Cardiac septum (tissue), 1 donor: ENCODE data around the gene PADI1. TPM values are rescaled to one million over a fixed set of nuclear protein-coding genes. Genes with fewer than 3 reads are reported as not detected.

Experiments used
- DNase-seq: peaks from one replicate; pipeline ENCODE4 v3.0.0-alpha.2; 2020; ENCODE audit warnings: low spot score
- intact Hi-C: fragments of 100-400 bp; cut with DNase I; formaldehyde crosslinking; loops from one replicate; pipeline ENCODE4 v1.14.0; 2022
- long read RNA-seq: library from polyadenylated mRNA; unstranded; transcript quantifications from one replicate; pipeline ENCODE4 v2.0.0, GENCODE V29; 2021
- total RNA-seq: library from RNA; stranded (reverse); fragmentation: NEBNext Ultra II Directional; extraction: Animal tissue kit (Norgen Biotek cat#: 25700); gene quantifications from one replicate; pipeline ENCODE4 v1.2.1, GENCODE V29; 2021
- donor health status: DM: no; HTN: no; CAD: no.

The PADI1 gene, protein sequence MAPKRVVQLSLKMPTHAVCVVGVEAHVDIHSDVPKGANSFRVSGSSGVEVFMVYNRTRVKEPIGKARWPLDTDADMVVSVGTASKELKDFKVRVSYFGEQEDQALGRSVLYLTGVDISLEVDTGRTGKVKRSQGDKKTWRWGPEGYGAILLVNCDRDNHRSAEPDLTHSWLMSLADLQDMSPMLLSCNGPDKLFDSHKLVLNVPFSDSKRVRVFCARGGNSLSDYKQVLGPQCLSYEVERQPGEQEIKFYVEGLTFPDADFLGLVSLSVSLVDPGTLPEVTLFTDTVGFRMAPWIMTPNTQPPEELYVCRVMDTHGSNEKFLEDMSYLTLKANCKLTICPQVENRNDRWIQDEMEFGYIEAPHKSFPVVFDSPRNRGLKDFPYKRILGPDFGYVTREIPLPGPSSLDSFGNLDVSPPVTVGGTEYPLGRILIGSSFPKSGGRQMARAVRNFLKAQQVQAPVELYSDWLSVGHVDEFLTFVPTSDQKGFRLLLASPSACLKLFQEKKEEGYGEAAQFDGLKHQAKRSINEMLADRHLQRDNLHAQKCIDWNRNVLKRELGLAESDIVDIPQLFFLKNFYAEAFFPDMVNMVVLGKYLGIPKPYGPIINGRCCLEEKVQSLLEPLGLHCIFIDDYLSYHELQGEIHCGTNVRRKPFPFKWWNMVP
- total RNA-seq, result not detected
- long read RNA-seq, result 0 reads

DNA sequence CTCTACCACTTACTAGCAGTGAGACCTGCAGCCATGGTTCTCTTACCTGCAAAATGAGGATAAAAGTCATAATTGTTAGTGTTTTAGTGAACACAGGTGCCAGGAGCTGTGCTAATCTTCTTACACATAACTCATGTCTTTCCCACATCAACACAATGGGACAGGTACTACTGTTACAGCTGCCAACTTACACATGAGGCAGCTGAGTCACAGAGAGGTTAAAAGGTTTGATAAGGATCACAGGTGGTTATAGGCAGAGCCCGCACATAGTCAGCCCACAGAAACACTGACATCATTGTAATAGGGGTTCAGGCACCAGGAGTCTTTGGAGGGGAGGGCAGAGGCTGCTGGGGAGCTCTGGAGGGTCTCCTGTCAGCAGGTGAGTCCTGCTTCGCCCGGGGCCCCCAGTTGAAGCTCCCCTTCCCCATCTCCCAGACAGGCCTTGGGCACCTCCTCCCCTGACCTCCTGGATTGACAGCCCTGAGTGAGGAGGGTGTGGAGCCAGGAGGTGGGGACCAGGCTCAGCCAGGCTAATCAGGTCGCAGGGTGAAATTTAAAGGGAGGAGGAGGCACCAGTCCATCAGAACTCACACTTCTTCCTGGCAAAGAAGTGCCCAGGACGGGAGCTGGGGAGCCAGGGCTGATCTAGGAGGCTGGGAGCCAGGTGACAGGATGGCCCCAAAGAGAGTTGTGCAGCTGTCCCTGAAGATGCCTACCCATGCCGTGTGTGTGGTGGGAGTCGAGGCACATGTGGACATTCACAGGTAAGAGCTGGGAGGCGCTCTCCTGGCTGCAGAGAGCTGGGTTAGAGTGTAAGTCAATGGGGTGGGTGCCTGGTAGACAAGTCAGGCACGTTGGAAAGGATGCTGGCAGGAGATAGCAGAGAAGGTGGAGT lies at the start of gene PADI1:
Gene PADI1, plus strand, starts transcription at position 583 of the 895 bp plus-strand sequence. Its CDS starts 90 bp downstream, at position 673.
- intact Hi-C loops, result no loop called here
- no peak for DNase-seq

DNA sequence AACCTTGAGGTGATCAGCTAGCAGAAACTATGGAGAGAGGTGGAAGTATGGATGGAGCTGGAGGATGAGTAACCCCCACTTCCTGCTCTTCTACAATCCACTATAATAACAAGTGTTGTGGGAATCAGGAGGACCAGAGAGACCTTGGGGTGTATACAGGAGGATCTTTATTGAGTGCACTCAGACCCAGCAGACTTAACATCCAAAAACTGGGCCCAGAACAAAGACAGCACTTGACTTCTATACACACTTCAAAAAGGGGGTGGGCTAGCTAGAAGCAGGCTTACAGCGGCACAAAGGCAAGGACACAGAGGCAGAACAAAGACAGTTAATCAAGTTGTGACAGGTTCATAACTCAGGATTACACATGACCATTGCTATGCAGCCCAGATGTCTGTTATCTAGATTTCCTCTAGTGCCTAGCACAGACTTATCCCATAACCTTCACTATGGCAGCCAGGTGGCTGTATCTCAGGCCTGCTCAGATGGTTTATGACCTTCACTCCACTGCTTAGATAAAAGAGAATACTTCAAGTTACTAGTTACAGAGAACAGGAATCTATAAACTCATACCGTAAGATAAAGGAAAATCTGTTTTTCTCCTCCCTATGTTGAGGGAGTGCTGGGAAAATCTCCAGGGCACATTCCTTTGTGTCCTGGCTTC lies 49.5 kb upstream of the PADI1 start:
- no peak for DNase-seq
- intact Hi-C loops, result no loop called here

DNA sequence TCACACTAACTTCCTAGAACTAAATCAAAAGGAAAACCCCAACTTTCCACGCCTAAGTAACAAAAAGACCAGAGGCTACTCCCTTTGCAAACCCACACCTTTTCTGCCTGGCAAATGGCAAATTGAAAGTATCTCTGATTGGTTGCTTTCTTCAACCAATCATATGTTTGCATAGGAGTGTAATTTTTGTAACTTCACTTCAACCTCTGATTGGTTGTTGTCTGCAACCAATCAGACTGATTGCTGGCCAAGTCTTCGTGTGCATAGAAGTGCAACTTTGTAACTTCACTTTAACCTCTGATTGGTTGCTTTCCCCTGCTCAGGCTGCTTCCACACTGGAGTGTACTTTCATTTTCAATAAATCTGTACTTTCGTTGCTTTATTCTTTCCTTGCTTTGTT lies 48.8 kb upstream of the PADI1 start:
- intact Hi-C loops, result no loop called here
- DNase-seq, result no peak

DNA sequence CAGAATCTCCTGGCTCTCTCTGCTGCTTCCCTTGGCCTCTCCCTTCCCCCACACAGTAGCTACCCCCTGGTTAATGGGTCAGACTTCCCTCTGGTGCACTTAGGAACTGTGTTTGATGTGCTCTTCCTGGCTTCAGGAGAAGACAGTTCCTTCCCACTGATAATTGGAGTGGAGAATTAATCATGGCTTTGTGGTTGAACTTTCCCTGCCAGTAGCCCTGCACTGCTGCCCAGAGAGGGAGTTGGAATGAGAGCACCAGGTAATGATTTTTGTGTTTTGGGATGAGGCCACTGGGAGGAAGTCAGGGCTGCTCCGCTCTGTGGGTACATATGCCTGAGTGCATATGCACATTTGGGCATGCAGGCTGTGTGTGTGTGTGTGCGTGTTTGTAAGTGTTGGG lies 46.0 kb upstream of the PADI1 start:
- no peak for DNase-seq
- intact Hi-C loops, result no loop called here

DNA sequence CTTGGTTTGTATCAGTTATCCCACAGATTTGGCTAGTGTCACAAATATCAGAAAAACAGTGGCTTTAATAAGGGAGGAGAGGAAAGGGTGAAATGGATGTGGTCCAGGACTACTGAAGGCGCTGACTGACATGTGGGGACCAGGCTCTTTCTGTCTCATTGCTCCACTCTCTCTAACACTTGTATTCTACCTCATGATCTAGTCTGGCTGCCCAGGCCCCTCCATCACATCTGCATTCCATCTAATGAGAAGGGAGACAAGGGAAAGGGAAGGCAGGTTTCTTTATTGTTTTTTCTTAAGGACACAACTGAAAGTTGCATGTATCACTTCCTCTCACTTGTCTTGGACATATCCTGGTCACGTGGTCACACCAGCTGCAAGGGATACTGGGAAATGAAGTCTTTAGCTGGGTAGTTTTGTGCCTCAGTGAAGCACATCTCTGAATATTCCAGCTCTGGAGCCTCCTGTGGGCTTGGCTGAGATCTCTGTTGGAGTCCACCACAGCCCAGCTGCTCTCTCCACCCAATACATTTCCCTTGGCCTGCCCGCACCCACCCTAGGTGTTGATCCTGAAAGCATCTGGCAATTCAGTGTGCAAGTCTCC lies 43.7 kb upstream of the PADI1 start:
- intact Hi-C loops, result no loop called here
- no peak for DNase-seq

DNA sequence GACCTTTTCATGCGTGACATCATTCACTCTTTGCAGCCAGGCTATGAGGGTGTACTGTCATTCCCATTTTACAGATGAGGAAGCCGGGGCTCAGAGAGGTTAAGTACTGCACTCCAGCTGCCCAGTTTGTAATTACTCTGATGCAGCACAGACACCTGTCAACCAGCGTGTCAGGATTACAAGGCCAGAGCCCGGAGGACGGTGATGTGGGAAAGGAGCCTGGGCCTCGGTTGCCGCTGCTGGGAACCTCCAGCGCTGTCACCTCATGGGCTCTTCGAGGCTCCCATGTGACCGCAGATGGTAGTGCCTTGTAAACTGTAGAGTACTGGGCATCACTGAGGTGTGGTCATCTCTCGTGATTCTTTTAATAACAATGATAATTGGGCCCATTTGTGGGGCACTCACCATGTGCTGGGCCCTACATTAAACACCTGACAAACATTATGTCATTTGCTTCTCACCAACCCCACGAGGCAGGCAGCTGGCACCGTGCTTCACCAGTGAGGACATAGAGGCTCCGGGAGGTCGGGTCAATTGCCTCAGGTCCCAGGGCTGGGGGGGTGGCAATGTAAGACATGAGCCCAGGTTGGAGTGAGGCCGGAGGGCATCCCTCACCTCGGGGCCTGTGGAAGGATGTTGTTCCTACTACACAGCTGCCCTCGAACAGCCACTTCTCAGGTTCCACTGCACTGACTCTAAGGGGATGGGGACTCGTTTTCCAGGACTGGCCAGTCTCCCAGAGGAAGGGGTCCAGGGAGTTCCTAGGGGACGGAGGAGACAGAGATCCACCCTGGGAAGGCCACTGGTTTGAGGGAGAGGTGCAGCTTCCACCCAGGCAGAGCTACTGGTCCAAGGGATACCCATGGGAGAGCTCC lies 42.8 kb upstream of the PADI1 start:
- no peak for DNase-seq
- intact Hi-C loops, result no loop called here

DNA sequence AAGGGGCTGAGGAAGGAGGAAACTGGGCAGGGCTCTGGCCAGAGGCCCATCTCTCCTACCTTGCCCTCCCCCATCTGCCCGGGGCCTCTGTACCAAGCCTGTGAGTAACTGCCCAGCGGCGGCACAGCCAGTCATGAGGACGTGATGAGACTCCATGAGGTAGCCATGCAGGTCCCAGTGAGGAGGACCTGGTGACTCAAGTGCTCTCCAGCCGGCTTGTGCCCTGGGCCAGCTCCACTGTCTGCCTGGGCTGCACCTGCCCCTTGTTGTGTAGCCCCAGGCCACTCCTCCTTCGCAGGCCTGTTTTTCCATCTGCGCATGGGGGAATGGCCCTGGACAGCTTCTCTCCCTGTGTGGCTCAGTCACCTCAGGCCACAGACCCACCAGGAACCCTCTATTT lies 42.0 kb upstream of the PADI1 start:
- intact Hi-C loops, result no loop called here
- no peak for DNase-seq

DNA sequence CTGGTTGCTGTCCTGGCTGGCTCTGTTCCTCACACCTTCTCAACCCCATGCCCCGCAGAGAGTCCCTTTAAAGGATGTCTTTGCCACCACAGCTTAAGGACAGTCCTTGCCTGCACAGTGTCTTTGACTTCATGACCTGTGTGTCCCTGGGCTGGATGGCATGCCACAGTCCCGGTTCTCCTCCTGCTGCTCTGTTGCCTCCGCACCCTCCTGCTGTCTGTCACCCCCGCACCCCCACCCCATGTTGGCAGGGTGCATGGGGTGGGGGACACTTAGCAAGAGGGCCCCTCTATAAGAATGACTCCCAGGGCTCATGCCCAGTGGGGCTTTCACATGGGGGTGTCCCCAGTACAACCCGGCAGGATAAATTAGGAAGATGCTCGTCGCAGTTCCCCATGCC lies 41.6 kb upstream of the PADI1 start:
- intact Hi-C loops, result no loop called here
- no peak for DNase-seq

DNA sequence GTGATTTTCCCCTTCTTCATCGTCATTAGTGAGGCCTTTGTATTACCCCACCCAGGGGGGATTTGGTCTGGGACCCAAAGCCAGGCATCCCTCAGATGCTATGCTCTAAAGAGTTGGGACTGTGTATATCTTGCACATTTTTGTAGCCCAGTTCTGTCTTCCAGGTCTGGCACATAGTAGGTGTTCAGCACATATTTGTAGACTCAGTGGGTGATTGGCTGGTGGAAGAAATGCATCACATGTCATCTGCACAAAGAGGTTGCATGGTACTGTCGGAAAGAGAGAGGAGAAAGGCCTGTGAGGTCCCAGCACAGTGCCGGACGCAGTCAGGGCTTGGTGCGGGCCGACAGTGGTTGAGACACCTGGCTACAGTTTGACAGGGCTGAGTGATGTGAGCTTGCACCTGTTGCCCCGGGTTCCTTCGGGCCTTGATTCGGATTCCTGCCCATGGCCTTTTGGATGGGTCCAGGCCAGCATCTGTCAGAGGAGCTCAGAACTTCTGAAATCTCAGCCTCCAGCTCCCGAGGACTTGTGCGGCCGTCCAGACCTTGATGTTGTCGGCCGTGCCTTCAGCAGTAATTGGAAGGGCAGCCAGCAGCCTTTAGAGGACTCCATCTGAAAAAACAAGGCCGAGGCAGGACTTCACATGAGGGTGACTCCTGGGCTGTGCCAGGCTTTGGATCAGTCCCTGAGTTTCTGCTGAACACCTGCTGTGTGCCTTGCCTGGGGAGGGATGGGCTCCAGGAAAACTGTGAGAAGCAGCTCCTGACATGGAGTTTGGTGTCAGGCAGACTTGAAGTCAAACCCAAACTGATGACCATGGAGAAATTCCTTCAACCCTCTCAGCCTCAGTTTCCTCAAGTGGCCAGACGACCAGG lies 40.9 kb upstream of the PADI1 start:
- intact Hi-C loops, result no loop called here

DNA sequence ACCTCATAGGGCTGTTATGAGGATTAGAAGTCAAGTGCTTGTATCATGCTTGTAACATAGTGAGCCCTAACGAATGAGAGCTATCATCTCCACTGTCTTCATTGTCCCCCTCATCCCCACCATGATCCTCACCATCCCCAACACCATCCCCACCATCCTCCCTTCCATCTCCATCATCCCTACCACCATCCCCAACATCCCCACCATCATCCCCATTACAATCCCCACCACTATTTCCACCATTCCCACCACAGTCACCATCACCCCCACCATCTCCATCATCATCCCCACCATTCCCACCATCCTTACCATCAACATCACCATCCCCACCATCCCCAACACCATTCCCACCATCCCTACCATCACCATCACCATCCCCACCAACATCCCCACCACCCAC lies 39.1 kb upstream of the PADI1 start:
- intact Hi-C loops, result no loop called here
- no peak for DNase-seq

More for the DNA sequence above, 40.9 kb upstream of the PADI1 start:
- DNase-seq, result no peak

DNA sequence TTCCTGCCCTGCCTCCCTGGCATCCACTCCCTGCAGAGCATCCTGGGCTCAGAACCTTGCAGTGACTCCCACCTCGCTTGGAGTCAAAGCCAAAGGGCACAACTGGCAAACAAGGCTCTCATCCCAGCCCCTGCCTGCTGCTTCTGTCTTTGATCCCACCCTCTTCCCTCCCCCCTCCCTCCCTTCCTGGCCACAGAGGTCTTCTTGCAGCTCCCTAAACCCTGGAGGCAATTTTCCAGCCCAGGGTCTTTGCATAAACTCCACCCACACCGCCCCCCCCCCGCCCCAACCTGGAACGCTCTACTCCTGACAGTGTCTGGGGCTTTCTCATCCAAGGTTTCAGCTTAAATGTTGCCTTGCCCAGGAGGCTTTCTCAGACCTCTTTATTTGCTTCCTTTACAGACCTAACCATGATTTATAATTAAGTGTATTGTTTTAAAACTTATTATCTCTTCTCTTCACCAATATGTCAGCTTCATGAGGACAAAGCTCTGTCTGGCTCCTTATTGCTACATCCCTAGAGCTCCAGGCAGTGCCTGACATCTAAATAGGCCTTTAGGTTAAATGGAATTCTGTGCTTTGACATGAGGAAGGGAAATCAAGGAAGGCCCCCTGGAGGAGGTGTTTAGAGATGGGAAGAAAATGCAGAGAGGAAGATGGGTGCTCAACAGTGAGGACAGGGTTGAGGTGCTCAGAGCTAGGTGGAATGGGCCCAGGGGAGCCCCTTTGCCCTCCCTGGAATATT lies 37.7 kb upstream of the PADI1 start:
- intact Hi-C loops, result no loop called here
- DNase-seq, result no peak

DNA sequence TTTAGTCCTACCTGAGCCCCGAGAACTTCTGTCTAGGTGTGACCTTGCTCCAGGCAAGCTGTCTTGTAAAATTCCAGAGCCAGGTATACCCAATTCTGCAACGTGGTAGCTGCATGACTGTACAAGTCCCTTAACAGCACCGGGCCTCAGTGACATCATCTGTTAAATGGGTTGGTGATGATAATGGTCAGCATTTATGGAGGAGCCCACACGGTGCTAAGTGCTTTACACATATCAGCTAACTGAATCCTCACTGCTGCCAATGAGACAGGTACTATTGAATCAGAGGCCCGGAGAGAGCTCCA lies 37.2 kb upstream of the PADI1 start:
- intact Hi-C loops, result no loop called here
- no peak for DNase-seq

DNA sequence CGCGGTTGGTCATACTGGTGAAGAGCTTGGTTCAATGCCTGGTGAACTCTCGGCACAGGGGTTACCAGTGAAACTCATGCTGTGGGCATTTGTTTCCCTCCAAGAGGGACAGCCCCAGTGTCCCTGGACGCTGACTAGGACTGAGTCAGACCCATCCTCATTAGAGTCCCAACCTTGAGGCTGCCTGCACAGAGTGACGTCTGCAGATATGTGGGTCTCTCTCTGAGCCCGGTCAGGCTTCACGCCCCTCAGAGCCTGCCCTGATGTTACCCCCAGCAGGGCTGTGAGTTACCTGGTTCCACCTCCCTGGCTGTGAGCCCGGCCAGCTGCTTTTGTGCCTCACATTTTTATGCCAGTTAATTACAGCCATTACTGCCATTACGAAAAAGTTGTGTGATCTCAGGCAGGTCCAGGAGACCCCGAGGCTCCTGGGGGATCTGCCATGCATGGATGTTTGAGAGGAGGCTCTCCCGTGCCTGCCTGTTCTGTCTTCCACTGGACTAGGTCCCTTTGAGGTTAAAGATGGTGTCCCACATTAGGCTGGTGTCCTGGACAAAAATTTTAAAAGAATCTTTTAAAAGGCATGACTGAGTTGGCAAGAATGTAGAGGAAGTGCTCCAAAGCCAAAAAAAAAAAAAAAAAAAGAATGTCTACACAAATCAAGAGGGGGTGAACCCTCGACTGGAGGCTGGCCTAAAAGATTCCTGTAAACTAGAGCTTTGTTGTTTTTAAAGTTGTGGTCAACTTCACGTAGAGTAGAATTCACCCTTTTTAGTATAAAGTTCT lies 36.6 kb upstream of the PADI1 start:
- intact Hi-C loops, result no loop called here

DNA sequence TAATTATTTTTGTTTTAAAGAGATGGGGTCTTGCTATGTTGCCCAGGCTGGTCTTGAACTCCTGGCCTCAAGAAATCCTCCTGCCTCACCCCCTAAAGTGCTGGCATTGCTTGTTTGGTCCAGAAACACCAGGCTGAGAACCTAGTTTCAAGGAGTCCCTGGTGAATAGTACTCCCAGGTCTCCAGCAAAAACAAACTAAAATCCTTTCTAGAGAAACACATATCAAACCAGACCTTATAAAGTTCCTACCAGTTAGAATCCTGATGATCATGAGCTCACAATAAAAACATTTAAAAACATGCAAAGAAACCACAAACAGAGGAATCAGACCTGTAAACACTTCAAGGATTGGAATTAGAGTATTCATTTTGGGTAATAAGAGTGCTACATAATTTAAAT lies 34.4 kb upstream of the PADI1 start:
- no peak for DNase-seq
- intact Hi-C loops, result no loop called here

More for the DNA sequence above, 36.6 kb upstream of the PADI1 start:
- no peak for DNase-seq

DNA sequence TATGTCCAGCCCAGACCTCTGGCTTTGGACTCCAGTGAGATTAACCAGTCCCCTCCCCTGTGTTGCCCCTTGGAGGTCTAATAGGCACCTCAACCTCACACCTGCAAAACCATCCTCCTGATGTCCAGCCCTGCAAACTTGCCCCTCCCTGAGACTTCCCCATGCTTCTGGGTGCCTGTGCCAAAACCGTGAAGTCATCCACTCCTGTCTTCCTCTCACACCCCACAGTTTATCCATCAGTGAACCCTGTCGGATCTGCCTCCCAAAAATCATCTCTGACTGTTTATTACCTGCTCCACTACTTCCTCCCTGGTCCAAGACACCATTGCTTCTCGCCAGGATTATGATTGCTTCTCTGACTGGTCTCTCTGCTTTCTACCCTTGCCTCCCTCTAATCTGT lies 31.7 kb upstream of the PADI1 start:
- intact Hi-C loops, result no loop called here
- no peak for DNase-seq
